ENCODE data around the gene TECTB. TPM values are rescaled to one million over a fixed set of nuclear protein-coding genes. Genes with fewer than 3 reads are reported as not detected.
A peak's percentile ranks its signal among the peaks of the same experiment; 100 is the strongest.

Gene TECTB
- total RNA-seq, 8 experiments from 2014 or later = 0.05 to 0.31 (median 0.09) TPM; not detected in 3

GRCh38 chr10:112345202-112345601 is 62.0 kb downstream of the TECTB start:
- in situ Hi-C loops (cut with MboI; ENCODE audit: low pct_unique_long_range_greater_than_20kb in 2 of 9, low sequenced_read_pairs in 9 of 9, unreplicated experiment in 9 of 9) = loop anchor here in 1 of 9 experiments (25.0 kb wide), 1 partner anchor 92 kb away; the partner anchor contains the start of genes VTI1A and ZDHHC6
- Histone ChIP-seq H3K4me3 (no peak overlapping the region), H3K27ac (no peak overlapping the region), H3K4me1 (replicated peaks in 1 of 2) (no peaks in the 10 kb centered on the region)
- 17 to 100% (median 38%) methylated on average over 1 to 3 of the region's 3 CpGs; no CpG with 5 or more reads in 3 of the 10 experiments for WGBS, 10 experiments
- no peak for ATAC-seq (replicated peaks in 6 of 8)

- ATAC-seq (replicated peaks in 6 of 8) = no peak
- Histone ChIP-seq H3K4me3 (no peak overlapping the region), H3K4me1 (replicated peaks in 1 of 2) (no peaks in the 10 kb centered on the region), H3K27ac (no peak overlapping the region)
- in situ Hi-C loops (cut with MboI; ENCODE audit: low pct_unique_long_range_greater_than_20kb in 2 of 9, low sequenced_read_pairs in 9 of 9, unreplicated experiment in 9 of 9) = loop anchor here in 1 of 9 experiments (25.0 kb wide), 1 partner anchor 92 kb away; the partner anchor contains the start of genes VTI1A and ZDHHC6
- WGBS, 10 experiments = 20 to 92% (median 80%) methylated on average over 1 to 7 of the region's 9 CpGs; no CpG with 5 or more reads in 3 of the 10 experiments
These were observed 62.5 kb downstream of the TECTB start for GRCh38 chr10:112345743-112346142.

- Histone ChIP-seq H3K4me3 (no peak overlapping the region), H3K4me1 (replicated peaks in 1 of 2) (no peaks in the 10 kb centered on the region), H3K27ac (no peak overlapping the region)
- ATAC-seq (replicated peaks in 6 of 8) = no peak
- 37 to 96% (median 80%) methylated on average over 1 to 4 of the region's 5 CpGs; no CpG with 5 or more reads in 1 of the 10 experiments for WGBS, 10 experiments
- in situ Hi-C loops (cut with MboI; ENCODE audit: low pct_unique_long_range_greater_than_20kb in 2 of 9, low sequenced_read_pairs in 9 of 9, unreplicated experiment in 9 of 9) = loop anchor here in 1 of 9 experiments (25.0 kb wide), 1 partner anchor 91 kb away; the partner anchor contains the start of genes VTI1A and ZDHHC6
These were observed 63.6 kb downstream of the TECTB start for GRCh38 chr10:112346774-112347173.

GRCh38 chr10:112347709-112348671 is 64.8 kb downstream of the TECTB start:
- no peak for ATAC-seq (replicated peaks in 6 of 8)

GRCh38 chr10:112348759-112349158 is 65.6 kb downstream of the TECTB start:
- WGBS, 10 experiments = 40 to 100% (median 79%) methylated on average over 1 of the region's 1 CpG; no CpG with 5 or more reads in 4 of the 10 experiments
- no peak overlapping the region for H3K4me3 ChIP-seq
- in situ Hi-C loops (cut with MboI; ENCODE audit: low pct_unique_long_range_greater_than_20kb in 2 of 9, low sequenced_read_pairs in 9 of 9, unreplicated experiment in 9 of 9) = loop anchor here in 1 of 9 experiments (25.0 kb wide), 1 partner anchor 89 kb away; the partner anchor contains the start of genes VTI1A and ZDHHC6
- no peaks in the 10 kb centered on the region for H3K4me1 ChIP-seq (replicated peaks in 1 of 2)
- no peak for ATAC-seq (replicated peaks in 6 of 8)
- H3K27ac ChIP-seq = no peak overlapping the region

More at GRCh38 chr10:112347709-112348671, 64.8 kb downstream of the TECTB start:
- in situ Hi-C loops (cut with MboI; ENCODE audit: low pct_unique_long_range_greater_than_20kb in 2 of 9, low sequenced_read_pairs in 9 of 9, unreplicated experiment in 9 of 9) = loop anchor here in 1 of 9 experiments (25.0 kb wide), 1 partner anchor 89 kb away; the partner anchor contains the start of genes VTI1A and ZDHHC6
- Histone ChIP-seq H3K27ac (no peak overlapping the region), H3K4me3 (no peak overlapping the region), H3K4me1 (replicated peaks in 1 of 2) (no peaks in the 10 kb centered on the region)
- WGBS, 10 experiments = 38 to 95% (median 83%) methylated on average over 1 to 12 of the region's 12 CpGs

GRCh38 chr10:112349521-112350085 is 66.4 kb downstream of the TECTB start:
- ATAC-seq (replicated peaks in 6 of 8) = no peak
- in situ Hi-C loops (cut with MboI; ENCODE audit: low pct_unique_long_range_greater_than_20kb in 2 of 9, low sequenced_read_pairs in 9 of 9, unreplicated experiment in 9 of 9) = loop anchor here in 1 of 9 experiments (25.0 kb wide), 1 partner anchor 88 kb away; the partner anchor contains the start of genes VTI1A and ZDHHC6
- no peak overlapping the region for H3K4me3 ChIP-seq
- H3K4me1 ChIP-seq (replicated peaks in 1 of 2) = no peaks in the 10 kb centered on the region
- WGBS, 10 experiments = 20 to 96% (median 63%) methylated on average over 1 to 9 of the region's 46 CpGs; no CpG with 5 or more reads in 6 of the 10 experiments
- H3K27ac ChIP-seq = no peak overlapping the region

- Histone ChIP-seq H3K27ac (no peak overlapping the region), H3K4me3 (no peak overlapping the region), H3K4me1 (replicated peaks in 1 of 2) (no peaks in the 10 kb centered on the region)
- in situ Hi-C loops (cut with MboI; ENCODE audit: low pct_unique_long_range_greater_than_20kb in 2 of 9, low sequenced_read_pairs in 9 of 9, unreplicated experiment in 9 of 9) = no loop called here
- ATAC-seq (replicated peaks in 6 of 8) = peak in 2 of 8 experiments; percentile 12 to 41
- 48 to 100% (median 61%) methylated on average over 1 to 7 of the region's 8 CpGs; no CpG with 5 or more reads in 1 of the 10 experiments for WGBS, 10 experiments
These were observed 67.9 kb downstream of the TECTB start for GRCh38 chr10:112351146-112351545.

GRCh38 chr10:112352044-112352443 is 68.8 kb downstream of the TECTB start:
- H3K27ac ChIP-seq = no peak overlapping the region
- no peak overlapping the region for H3K4me3 ChIP-seq
- no peak for ATAC-seq (replicated peaks in 6 of 8)
- in situ Hi-C loops (cut with MboI; ENCODE audit: low pct_unique_long_range_greater_than_20kb in 2 of 9, low sequenced_read_pairs in 9 of 9, unreplicated experiment in 9 of 9) = no loop called here
- 50 to 100% (median 78%) methylated on average over 1 to 3 of the region's 3 CpGs; no CpG with 5 or more reads in 5 of the 10 experiments for WGBS, 10 experiments
- no peaks in the 10 kb centered on the region for H3K4me1 ChIP-seq (replicated peaks in 1 of 2)

- Histone ChIP-seq H3K4me1 (replicated peaks in 1 of 2) (no peaks in the 10 kb centered on the region), H3K27ac (no peak overlapping the region), H3K4me3 (no peak overlapping the region)
- ATAC-seq (replicated peaks in 6 of 8) = no peak
- in situ Hi-C loops (cut with MboI; ENCODE audit: low pct_unique_long_range_greater_than_20kb in 2 of 9, low sequenced_read_pairs in 9 of 9, unreplicated experiment in 9 of 9) = no loop called here
These were observed 69.8 kb downstream of the TECTB start for GRCh38 chr10:112353046-112353445.

Other genes starting within 250 kb of the TECTB start
- gene GPAM, start 99.6 kb upstream of the TECTB start, total RNA-seq = 100 to 1,000 TPM in 1 of 8 experiments, 10 to 100 TPM in 7; 10.4 to 103 (median 14.1) TPM
- gene ACSL5, start 90.7 kb downstream of the TECTB start, total RNA-seq = 1 to 10 TPM in 4 of 8 experiments, under 1 TPM in 4; 0.08 to 6.9 (median 0.88) TPM
- gene ZDHHC6, start 163.5 kb downstream of the TECTB start, total RNA-seq = 10 to 100 TPM; 18.5 to 37.3 (median 27.2) TPM
- 10 to 100 TPM; 29.8 to 55.3 (median 42.6) TPM for gene VTI1A, start 163.8 kb downstream of the TECTB start, total RNA-seq

All from motor neuron (in vitro differentiated cells).